CD4-positive, CD25-positive, alpha-beta regulatory T cell (primary cell): ENCODE measurements around the gene BROX. TPM values are rescaled to one million over a fixed set of nuclear protein-coding genes. Genes with fewer than 3 reads are reported as not detected.
"Not testable (repeated sequence)": the region's sequence is repeated elsewhere in the genome, so short reads cannot be mapped to it uniquely, and the experiment has no call there.

Experiments used
- ATAC-seq, 2 donors: fragments of 150-1000 bp; cut with Tn5 transposase; one replicate each; pipeline ENCODE4 v1.10.0; 2021; ENCODE audit warnings: low read depth in 2 of 2, moderate number of reproducible peaks in 2 of 2, moderate library complexity in 1 of 2
- DNase-seq, 3 donors: peaks; one replicate each; pipeline versions ENCODE4 v3.0.0 to v3.0.0-alpha.2; 2012 to 2022; ENCODE audit warnings: mixed read lengths in 1 of 3
- H3K27ac ChIP-seq: one replicate; pipeline ENCODE4 v1.7.0; 2013; ENCODE audit warnings: mild to moderate bottlenecking, low read length; ENCODE audit not compliant: insufficient read depth, poor library complexity, severe bottlenecking
- H3K27me3 ChIP-seq: one replicate; pipeline ENCODE4 v1.7.0; 2013; ENCODE audit warnings: low read length; ENCODE audit not compliant: control insufficient read depth, insufficient read depth
- H3K36me3 ChIP-seq: one replicate; pipeline ENCODE4 v1.7.0; 2013; ENCODE audit warnings: mild to moderate bottlenecking, low read length, moderate library complexity; ENCODE audit not compliant: control insufficient read depth, insufficient read depth
- H3K4me1 ChIP-seq: 2 replicates; pipeline ENCODE4 v1.7.0; 2013; ENCODE audit warnings: mild to moderate bottlenecking, low read length; ENCODE audit not compliant: insufficient read depth, control insufficient read depth, poor library complexity, severe bottlenecking
- H3K4me3 ChIP-seq: one replicate; pipeline ENCODE4 v1.7.0; 2013; ENCODE audit warnings: low read depth, mild to moderate bottlenecking, low read length, moderate library complexity
- H3K9me3 ChIP-seq, 2 experiments: 1 replicate in 1 of 2; 2 replicates in 1 of 2; pipeline ENCODE4 v1.7.0; 2013; ENCODE audit warnings: low read length in 2 of 2, mild to moderate bottlenecking in 1 of 2, moderate library complexity in 1 of 2; ENCODE audit not compliant: control insufficient read depth in 2 of 2
- H3K27ac Mint-ChIP-seq, 3 donors: one replicate each; pipeline ENCODE4 v1.8.0; 2020 to 2022; ENCODE audit warnings: mild to moderate bottlenecking in 3 of 3, mixed read lengths in 3 of 3, moderate library complexity in 2 of 3
- H3K27me3 Mint-ChIP-seq: one replicate; pipeline ENCODE4 v1.8.0; 2022; ENCODE audit warnings: mild to moderate bottlenecking, mixed read lengths
- H3K36me3 Mint-ChIP-seq: one replicate; pipeline ENCODE4 v1.8.0; 2020; ENCODE audit warnings: mixed read lengths
- H3K4me1 Mint-ChIP-seq, 4 donors: one replicate each; pipeline ENCODE4 v1.8.0; 2020 to 2022; ENCODE audit warnings: mixed read lengths in 4 of 4, mild to moderate bottlenecking in 1 of 4
- H3K4me3 Mint-ChIP-seq, 4 donors: one replicate each; pipeline ENCODE4 v1.8.0; 2020 to 2022; ENCODE audit warnings: mild to moderate bottlenecking in 4 of 4, mixed read lengths in 4 of 4, moderate library complexity in 3 of 4
- H3K9me3 Mint-ChIP-seq, 7 donors: one replicate each; pipeline ENCODE4 v1.8.0; 2020 to 2022; ENCODE audit warnings: mixed read lengths in 7 of 7, mild to moderate bottlenecking in 3 of 7, moderate library complexity in 2 of 7
- polyA plus RNA-seq, 4 donors: library from polyadenylated mRNA; unstranded; fragments of 300-500 nt; fragmentation: Illumina TruSeq; gene quantifications; one replicate each; pipeline ENCODE4 v1.2.3, GENCODE V29; 2021
- total RNA-seq: library from RNA; stranded (reverse); gene quantifications from one replicate; pipeline ENCODE4 v1.2.3, GENCODE V29; 2022

The BROX gene
- total and polyA plus RNA-seq, 5 donors from 2014 or later, result 20.7 to 72.0 (median 23.4) TPM

GRCh38 chr1:222762178-222762577 is 49.8 kb downstream of the BROX start:
- not testable (repeated sequence) for H3K4me1 Mint-ChIP-seq, H3K4me3 Mint-ChIP-seq, DNase-seq, H3K27ac Mint-ChIP-seq, H3K27me3 ChIP-seq, H3K4me1 ChIP-seq, H3K9me3 ChIP-seq, H3K36me3 ChIP-seq, H3K4me3 ChIP-seq, H3K36me3 Mint-ChIP-seq, H3K27me3 Mint-ChIP-seq, H3K27ac ChIP-seq, H3K9me3 Mint-ChIP-seq, ATAC-seq

- no peaks in the 10 kb centered on the region for H3K27me3 ChIP-seq
- H3K9me3 Mint-ChIP-seq, result peaks cover 3 to 26% (median 9%) of the 10 kb centered on the region in 7 donors
- no peak overlapping the region for H3K4me3 Mint-ChIP-seq
- DNase-seq (no peak), ATAC-seq (no peak)
- peaks cover 10 to 18% of the 10 kb centered on the region in 2 experiments for H3K9me3 ChIP-seq
- no peaks in the 10 kb centered on the region for H3K4me1 ChIP-seq
- H3K36me3 ChIP-seq, result no peaks in the 10 kb centered on the region
- H3K36me3 Mint-ChIP-seq, result no peaks in the 10 kb centered on the region
- peaks cover 9% of the 10 kb centered on the region for H3K27me3 Mint-ChIP-seq
- H3K4me3 ChIP-seq, result no peak overlapping the region
- no peak overlapping the region for H3K27ac ChIP-seq
- H3K4me1 Mint-ChIP-seq, result peaks cover 0 to 2% (median 1%) of the 10 kb centered on the region in 4 donors
- H3K27ac Mint-ChIP-seq, result no peak overlapping the region
Observed at GRCh38 chr1:222767152-222767571, 54.8 kb downstream of the BROX start.

GRCh38 chr1:222768592-222768991 is 56.2 kb downstream of the BROX start:
- H3K4me3 ChIP-seq, result no peak overlapping the region
- H3K36me3 ChIP-seq, result no peaks in the 10 kb centered on the region
- H3K4me1 ChIP-seq, result no peaks in the 10 kb centered on the region
- peak overlapping the region in 1 of 4 donors; percentile 61 for H3K4me3 Mint-ChIP-seq
- no peaks in the 10 kb centered on the region for H3K27me3 ChIP-seq
- peaks cover 0 to 14% (median 3%) of the 10 kb centered on the region in 4 donors for H3K4me1 Mint-ChIP-seq
- no peaks in the 10 kb centered on the region for H3K36me3 Mint-ChIP-seq
- ATAC-seq, result no peak
- H3K27ac ChIP-seq, result no peak overlapping the region
- DNase-seq, result no peak
- no peak overlapping the region for H3K27ac Mint-ChIP-seq
- H3K27me3 Mint-ChIP-seq, result peaks cover 9% of the 10 kb centered on the region
- peaks cover 3 to 25% (median 9%) of the 10 kb centered on the region in 7 donors for H3K9me3 Mint-ChIP-seq
- peaks cover 10 to 18% of the 10 kb centered on the region in 2 experiments for H3K9me3 ChIP-seq

GRCh38 chr1:222769181-222769580 is 56.8 kb downstream of the BROX start:
- H3K27me3 ChIP-seq, result no peaks in the 10 kb centered on the region
- H3K36me3 Mint-ChIP-seq, result no peaks in the 10 kb centered on the region
- no peak overlapping the region for H3K4me3 ChIP-seq
- H3K27ac Mint-ChIP-seq, result no peak overlapping the region
- peak in 1 of 3 donors; percentile 23 for DNase-seq
- peaks cover 0 to 14% (median 3%) of the 10 kb centered on the region in 4 donors for H3K4me1 Mint-ChIP-seq
- no peak for ATAC-seq
- no peaks in the 10 kb centered on the region for H3K36me3 ChIP-seq
- peaks cover 9% of the 10 kb centered on the region for H3K27me3 Mint-ChIP-seq
- H3K9me3 Mint-ChIP-seq, result peaks cover 3 to 25% (median 9%) of the 10 kb centered on the region in 7 donors
- no peak overlapping the region for H3K4me3 Mint-ChIP-seq
- H3K9me3 ChIP-seq, result peaks cover 10 to 18% of the 10 kb centered on the region in 2 experiments
- no peak overlapping the region for H3K27ac ChIP-seq
- no peaks in the 10 kb centered on the region for H3K4me1 ChIP-seq

GRCh38 chr1:222769971-222770620 is 57.7 kb downstream of the BROX start:
- no peaks in the 10 kb centered on the region for H3K36me3 ChIP-seq
- H3K27ac ChIP-seq, result no peak overlapping the region
- H3K27me3 ChIP-seq, result no peaks in the 10 kb centered on the region
- peaks cover 10 to 18% of the 10 kb centered on the region in 2 experiments for H3K9me3 ChIP-seq
- ATAC-seq, result no peak
- Mint-ChIP-seq H3K27ac (peak overlapping the region in 1 of 3 donors; percentile 53), H3K27me3 (peaks cover 9% of the 10 kb centered on the region), H3K4me1 (peaks cover 0 to 14% (median 3%) of the 10 kb centered on the region in 4 donors), H3K36me3 (no peaks in the 10 kb centered on the region), H3K4me3 (no peak overlapping the region), H3K9me3 (peaks cover 3 to 25% (median 10%) of the 10 kb centered on the region in 7 donors)
- H3K4me3 ChIP-seq, result no peak overlapping the region
- no peaks in the 10 kb centered on the region for H3K4me1 ChIP-seq
- no peak for DNase-seq

GRCh38 chr1:222772996-222773379 is 60.6 kb downstream of the BROX start:
- peak overlapping the region in 1 of 4 donors; percentile 81 for H3K4me3 Mint-ChIP-seq
- H3K9me3 Mint-ChIP-seq, result peaks cover 0 to 18% (median 7%) of the 10 kb centered on the region in 7 donors
- Histone ChIP-seq H3K36me3 (no peaks in the 10 kb centered on the region), H3K9me3 (peaks cover 10 to 18% of the 10 kb centered on the region in 2 experiments), H3K4me3 (no peak overlapping the region), H3K27ac (no peak overlapping the region), H3K27me3 (no peaks in the 10 kb centered on the region), H3K4me1 (no peaks in the 10 kb centered on the region)
- peaks cover 0 to 14% (median 3%) of the 10 kb centered on the region in 4 donors for H3K4me1 Mint-ChIP-seq
- peaks cover 15% of the 10 kb centered on the region for H3K27me3 Mint-ChIP-seq
- DNase-seq (peak in 1 of 3 donors; percentile 74), ATAC-seq (peak in 1 of 2 donors; percentile 46)
- H3K27ac Mint-ChIP-seq, result peak overlapping the region in 2 of 3 donors; percentile 67 to 72
- H3K36me3 Mint-ChIP-seq, result no peaks in the 10 kb centered on the region

- peaks cover 22% of the 10 kb centered on the region for H3K27me3 Mint-ChIP-seq
Observed at GRCh38 chr1:222777463-222777862, 65.1 kb downstream of the BROX start.

GRCh38 chr1:222777977-222778376 is 65.6 kb downstream of the BROX start:
- ATAC-seq (no peak), DNase-seq (no peak)
- Mint-ChIP-seq H3K9me3 (peaks cover 0 to 3% (median 0%) of the 10 kb centered on the region in 7 donors), H3K4me3 (no peak overlapping the region), H3K36me3 (no peaks in the 10 kb centered on the region), H3K27ac (no peak overlapping the region), H3K4me1 (peaks cover 0 to 5% (median 0%) of the 10 kb centered on the region in 4 donors), H3K27me3 (peaks cover 27% of the 10 kb centered on the region)
- Histone ChIP-seq H3K27ac (no peak overlapping the region), H3K9me3 (no peaks in the 10 kb centered on the region), H3K27me3 (peaks cover 3% of the 10 kb centered on the region), H3K36me3 (no peaks in the 10 kb centered on the region), H3K4me3 (no peak overlapping the region), H3K4me1 (no peaks in the 10 kb centered on the region)

More at GRCh38 chr1:222777463-222777862, 65.1 kb downstream of the BROX start:
- Mint-ChIP-seq H3K4me3 (no peak overlapping the region), H3K9me3 (peaks cover 0 to 3% (median 0%) of the 10 kb centered on the region in 7 donors), H3K36me3 (no peaks in the 10 kb centered on the region), H3K27ac (no peak overlapping the region), H3K4me1 (peaks cover 0 to 10% (median 2%) of the 10 kb centered on the region in 4 donors)
- Histone ChIP-seq H3K27me3 (peaks cover 3% of the 10 kb centered on the region), H3K4me1 (no peaks in the 10 kb centered on the region), H3K9me3 (no peaks in the 10 kb centered on the region), H3K36me3 (no peaks in the 10 kb centered on the region), H3K27ac (no peak overlapping the region), H3K4me3 (no peak overlapping the region)
- no peak for DNase-seq
- ATAC-seq, result no peak
